HG03565 (cell line): Measurements from ENCODE around the gene PAIP2.
A peak's percentile ranks its signal among the peaks of the same experiment; 100 is the strongest.
"Not testable (repeated sequence)": the region's sequence is repeated elsewhere in the genome, so short reads cannot be mapped to it uniquely, and the experiment has no call there.

ENCODE experiments used
- ATAC-seq: cut with Tn5 transposase; IDR thresholded peaks from one replicate; pipeline ENCODE4 v1.9.1; 2021; ENCODE audit warnings: mild to moderate bottlenecking, moderate library complexity; ENCODE audit not compliant: unreplicated experiment

The PAIP2 gene

DNA sequence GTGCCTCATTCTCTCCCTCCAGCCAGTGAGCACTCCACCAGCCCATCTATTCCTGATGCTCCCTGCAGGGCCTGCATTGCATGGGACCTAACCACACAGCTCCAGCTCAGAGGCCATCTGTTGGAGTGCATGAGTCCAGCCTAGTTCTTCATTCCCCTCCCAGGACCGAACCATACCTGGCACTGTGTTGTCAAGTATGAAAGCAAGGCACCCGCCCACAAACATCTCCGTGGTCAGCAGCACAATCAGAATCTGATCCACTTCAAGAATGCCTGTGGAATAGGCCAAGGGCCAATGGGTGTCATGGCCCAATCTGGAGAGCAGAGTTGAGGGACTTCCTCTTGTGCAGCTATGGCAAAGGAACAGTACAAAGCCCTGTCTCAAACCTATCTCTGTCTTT lies 35.6 kb downstream of the PAIP2 start:
- no peak for ATAC-seq

DNA sequence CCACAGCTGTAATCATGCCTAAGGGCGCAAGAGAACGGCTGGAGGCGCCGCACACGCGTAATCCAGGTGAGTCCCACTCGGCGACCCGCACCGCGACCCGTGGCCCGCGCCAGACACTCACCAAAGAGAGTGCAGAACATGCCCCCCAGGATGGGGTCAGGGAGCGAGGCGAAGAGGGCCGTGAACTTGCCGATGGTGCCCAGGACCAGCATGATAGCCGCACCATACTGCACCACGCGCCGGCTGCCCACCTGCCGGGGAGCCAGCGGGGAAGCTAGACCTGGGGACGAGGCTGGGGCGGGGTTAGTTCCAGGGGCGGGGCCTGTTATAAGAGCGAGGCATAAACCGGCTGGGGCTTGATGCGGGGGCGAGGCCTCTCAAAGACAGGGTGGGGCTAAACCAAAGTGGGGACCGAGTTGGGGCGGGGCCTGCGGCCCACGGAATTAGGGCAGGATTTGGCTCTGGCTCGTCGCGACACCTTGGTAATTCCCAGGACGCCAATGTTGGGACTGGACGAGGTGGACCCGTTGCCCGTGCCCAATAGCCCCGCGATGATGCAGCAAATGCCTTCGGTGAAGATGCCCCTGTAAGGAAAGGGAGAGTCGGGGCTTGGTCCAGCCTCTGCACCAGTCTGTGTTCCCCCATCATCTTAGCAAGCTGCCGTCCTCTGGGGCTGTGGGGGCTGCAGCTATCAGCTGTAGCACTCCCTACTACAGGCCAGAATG lies 36.6 kb downstream of the PAIP2 start:
- no peak for ATAC-seq

DNA sequence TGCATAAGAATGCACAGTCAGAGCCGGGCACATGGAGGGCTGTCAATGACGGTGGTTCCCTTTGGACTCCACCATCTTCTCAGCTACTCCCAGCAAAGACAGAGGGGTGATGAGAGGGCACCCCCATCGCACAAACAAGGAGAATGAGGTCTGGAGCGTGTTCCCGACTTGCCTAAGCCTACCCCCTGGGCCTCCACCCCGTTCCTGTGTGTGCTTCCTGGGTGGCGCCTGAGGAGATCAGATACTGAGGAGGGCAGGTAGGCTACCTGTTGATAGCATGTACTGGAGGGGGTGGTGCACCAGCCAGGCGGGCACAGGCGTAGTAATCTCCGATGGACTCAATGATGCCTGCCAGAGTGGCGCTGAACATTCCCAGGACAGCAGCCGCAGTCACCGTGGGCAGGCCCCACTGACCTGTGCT lies 37.3 kb downstream of the PAIP2 start:
- ATAC-seq, result no peak

DNA sequence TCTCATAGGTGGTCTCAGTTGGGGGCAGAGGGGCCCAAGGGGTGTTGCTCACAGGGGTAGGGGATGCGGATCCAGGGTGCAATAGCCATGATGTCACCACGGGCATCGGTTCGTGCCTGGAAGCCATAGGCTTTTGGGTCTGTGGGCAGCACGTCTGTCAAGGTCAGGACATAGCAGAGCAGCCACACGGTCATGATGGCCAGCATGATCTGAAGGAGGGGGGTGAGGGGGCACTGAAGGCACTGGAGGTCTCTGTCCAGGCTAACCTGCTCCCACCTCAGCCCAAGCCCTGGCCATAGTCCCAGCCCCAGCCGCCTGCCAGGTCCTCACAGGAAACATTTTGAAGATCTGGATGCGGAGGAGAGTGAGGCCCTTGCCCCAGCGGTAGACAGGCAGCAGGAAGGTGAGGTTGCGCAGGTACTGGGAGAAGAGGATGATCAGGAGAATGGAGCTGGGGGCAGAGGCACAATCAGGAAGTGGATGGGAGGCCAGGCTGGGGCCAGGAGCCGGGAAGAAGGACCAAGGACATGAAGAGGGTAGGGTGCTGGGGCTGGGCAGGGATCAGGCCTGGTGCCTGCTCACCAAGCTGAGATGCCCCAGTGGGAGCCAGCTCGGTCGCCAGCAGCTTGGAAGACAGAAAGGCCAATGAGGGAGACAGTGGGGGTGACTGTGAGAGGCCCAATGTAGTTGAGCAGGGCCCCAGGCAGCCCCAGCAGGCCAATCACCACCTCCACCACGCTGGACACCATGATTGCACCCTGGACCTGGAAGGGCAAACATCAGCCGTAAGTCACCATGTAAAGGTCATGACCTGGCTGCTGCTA lies 38.2 kb downstream of the PAIP2 start:
- ATAC-seq, result no peak

DNA sequence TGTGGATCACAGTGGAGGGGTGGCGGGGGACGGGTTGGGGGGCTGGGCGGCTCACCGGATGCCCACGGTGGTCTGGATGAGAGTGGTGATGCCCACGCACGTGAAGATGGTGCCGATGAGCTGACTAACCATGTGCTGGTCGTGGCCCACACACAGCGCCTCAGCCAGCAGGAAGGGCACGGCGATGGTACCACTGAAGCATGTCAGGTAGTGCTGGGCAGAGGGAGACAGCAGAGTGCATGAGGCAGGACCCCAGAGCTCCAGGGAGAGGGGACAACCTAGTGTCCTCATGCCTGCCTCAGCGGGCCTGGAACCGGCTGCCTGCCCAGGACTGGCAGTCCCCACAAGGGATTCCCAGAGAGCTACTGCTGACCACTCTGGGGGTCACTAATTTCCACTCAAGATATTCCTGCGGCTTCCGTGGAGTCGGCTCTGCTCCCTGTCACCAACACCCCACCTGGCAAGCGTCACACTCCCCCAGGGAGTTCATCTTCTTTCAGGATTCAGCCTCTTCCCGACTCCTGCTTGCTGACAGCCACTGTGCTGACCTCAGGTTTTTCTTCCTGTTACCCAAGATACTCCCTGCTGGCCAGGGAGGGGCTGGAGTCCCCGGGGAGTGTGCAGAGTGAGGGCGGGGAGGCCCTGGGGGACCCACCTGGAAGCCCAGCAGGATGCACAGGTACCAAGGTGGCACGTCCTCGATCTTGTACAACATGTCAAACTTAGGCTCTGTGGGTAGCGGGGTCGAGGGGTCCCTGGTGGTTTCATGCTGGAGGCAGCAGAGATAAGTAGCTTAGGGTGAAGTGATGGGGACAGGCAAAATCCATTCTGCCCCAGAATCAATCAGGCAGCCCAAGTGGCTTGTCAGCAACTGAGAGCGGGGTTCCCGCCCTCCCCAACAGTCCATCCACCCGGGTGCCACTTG lies 40.4 kb downstream of the PAIP2 start:
- ATAC-seq, result no peak

DNA sequence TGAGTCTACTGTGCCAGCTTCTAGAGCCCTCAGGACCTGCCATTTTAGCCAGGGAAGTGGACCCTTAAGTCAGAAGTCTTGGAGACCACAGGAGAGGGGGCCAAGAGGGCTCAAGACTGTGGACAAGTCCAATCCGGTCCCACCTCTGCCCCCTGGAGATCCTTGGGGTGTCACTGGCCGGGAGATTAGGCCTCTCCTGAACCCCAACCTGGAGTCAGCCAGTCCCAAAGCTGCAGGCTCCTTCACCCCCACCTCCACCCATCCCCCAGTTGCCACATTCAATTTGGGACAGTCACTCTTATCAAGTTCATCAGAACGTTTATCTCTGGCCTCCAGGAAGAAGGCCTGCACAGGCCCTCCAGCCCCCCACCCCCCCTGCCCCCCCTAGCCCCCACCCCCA lies 41.2 kb downstream of the PAIP2 start:
- ATAC-seq, result no peak

DNA sequence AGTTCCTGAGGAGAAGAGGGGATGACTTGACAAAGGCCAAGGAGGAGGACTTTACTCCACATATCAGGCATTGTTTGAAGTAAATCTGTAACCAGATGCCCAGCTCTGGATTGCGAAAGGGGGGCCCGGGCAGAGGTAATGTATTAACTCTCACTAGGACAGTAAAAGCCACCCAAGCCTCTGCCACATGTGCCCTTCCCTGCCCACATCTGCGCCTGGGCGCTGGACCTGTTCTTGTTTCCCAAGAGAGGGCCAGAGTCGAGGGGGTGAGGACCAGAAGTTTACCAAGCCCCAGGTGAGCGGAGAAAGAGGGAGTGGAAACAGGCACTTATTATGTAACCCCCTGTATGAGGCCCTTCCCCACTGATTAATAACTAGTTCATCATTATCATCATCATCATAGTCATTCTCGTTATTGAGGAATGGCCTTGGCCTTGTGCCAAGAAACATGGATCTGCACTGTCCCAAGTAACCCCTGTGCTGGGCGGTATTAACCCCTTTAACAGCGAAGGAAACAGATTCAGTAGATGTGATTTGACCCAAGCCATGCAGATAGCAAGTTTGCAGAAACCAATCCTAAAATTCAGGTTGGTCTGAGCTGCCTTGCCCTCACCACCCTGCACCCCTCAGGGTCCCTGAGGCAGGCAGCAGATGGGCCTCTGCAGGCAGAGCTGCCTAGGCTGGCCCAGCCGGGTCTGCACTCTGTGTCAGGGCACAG lies 41.8 kb downstream of the PAIP2 start, which contains the start of gene SLC23A1:
Gene SLC23A1 (minus strand): TSS at position 23 of the 718 bp plus-strand sequence. CDS start 44 bp downstream, outside the sequence.
- ATAC-seq, result no peak

DNA sequence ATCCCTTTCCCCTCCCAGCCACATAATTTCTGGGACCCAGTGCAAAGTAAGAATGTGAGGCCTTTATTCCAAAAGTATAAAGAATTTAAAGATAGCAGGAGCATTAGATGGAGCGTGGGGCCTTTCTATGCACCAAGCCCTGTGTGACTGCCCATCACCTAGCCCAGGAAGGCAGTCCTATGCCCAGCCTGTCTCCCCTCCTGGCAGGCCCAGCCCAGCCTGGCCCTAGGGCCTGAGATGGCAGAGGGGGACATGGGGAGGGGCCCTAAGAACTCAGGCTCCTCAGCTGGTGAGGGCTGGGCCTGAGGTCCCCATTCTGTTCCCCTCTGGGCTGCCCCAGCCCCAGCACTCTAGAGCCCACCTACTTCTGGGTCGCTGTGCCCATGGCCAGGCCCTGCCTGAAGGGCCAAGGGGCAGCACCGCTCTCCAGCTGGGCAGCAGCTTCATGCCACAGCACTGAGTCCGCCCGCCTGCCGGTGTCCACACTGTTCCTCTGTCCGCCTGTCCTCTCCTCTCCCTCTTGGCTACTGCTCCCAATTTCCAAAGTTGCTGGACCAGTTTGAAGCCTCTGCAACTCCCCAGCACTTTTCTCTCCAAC lies 42.4 kb downstream of the PAIP2 start:
- no peak for ATAC-seq

GRCh38 chr5:139384591-139385051 lies 43.0 kb downstream of the PAIP2 start:
- ATAC-seq, result no peak

- ATAC-seq, result no peak
Observed at GRCh38 chr5:139385061-139386049, 43.7 kb downstream of the PAIP2 start.

GRCh38 chr5:139386050-139386438 lies 44.4 kb downstream of the PAIP2 start:
- no peak for ATAC-seq

GRCh38 chr5:139386956-139387355 lies 45.3 kb downstream of the PAIP2 start:
- not testable (repeated sequence) for ATAC-seq

DNA sequence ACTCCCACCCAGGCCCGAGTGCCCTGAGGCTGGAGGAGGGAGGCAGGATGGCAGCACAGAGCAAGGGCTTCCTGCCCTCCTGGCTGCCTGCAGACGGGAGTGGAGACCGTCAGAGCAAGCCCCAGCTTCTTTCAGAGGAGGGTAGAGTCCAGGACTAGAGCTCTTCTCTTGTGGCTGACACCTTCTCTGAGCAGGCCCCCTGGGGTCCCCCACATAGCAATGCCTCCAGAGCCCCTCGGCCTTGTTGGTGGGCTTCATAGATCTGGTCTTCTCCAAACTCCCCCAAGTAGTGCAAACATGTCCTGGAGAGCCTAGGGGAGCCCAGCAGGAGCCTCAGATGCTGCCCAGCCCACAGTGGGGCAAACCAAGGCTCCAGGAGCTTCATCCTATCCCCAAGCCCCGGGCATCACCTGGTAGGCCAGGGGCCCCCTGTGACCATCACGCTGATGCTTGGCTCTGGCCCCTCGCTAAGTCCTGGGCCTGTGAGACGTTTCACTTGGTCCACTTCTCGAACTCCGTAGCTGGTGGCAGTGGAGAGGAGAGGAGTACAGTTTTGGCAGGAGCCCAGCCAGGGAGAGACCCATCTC lies 46.0 kb downstream of the PAIP2 start:
- no peak for ATAC-seq

DNA sequence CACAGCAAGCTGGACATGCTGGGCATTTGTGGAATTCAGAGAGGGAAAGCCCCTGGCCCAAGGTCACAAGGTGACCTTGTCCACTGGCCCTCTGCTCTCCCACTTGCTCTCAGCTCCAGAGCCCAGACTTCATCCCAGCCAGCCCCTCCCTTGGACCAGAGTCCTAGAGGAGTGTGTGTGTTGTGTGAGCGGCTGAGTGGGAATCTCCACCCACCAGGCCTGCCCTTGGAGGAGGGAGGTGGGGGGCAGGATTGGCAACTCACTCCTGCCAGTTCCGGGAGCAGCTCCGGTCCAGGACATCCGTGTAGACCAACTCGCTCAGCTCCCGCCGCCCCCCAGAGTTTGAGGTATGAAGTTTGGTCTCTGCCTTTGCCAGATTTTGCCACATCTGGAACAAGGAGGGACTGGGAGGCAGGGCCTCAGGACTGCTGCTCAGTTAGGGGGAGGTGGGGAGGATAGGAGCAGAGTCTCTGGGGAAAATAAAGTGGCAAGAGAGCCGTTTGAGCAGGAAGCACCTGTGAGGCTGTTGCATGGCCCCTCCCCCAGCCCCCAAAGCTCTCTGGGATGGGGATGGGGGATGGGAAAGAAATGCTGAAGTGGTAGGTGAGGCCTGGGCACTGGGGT lies 46.7 kb downstream of the PAIP2 start:
- ATAC-seq, result no peak

DNA sequence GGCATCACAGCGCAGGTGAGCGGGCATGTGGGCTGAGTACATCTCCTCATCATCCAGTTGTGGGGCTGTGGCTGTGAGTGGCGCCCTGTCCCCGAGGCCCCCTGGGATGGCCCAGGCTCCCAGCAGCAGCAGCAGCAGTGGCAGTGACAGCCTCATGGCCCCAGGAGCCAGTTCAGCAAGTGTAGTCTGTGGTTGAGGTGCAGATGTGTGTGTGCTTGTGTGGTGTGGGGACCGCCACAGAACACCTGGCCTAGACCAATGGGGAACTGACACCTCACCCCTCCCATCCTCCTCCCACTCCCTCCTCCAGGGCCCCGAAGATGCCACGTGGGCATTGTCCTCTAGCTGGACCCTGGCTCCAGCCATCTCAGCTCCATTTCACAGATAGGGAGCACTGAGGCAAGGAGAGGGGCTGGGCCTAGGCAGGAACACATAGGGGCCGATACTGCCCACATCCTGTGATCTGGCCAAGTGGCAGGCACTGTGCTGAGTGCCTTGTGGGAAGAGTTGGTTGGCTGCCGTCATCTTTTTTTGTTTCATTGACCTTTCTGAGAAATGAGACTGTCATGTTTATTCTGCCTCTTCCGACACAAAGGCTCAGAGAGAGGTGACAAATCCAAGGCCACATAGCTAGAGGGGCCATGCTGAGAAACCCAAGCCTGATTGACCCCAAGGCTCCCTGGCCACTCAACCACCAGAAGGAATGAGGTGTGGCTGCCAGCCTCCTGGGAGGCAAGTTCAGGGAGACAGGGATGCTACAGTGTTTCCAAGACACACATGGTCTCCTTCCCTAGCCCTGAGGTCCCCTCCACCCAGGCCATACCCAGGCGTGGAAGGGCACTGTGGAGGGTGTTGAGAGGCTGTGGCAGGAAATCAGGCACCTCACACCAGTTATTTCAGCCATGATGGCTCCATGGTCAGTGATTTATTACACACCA lies 48.3 kb downstream of the PAIP2 start, which contains the start of gene MZB1:
Gene MZB1 (minus strand): TSS at position 213 of the 938 bp plus-strand sequence. CDS start 57 bp downstream, at position 156.
- peak; percentile 37 for ATAC-seq
